A673 (cell line): ENCODE results near the gene TMEM240. TPM values are rescaled to one million over a fixed set of nuclear protein-coding genes. Genes with fewer than 3 reads are reported as not detected.
A peak's percentile ranks its signal among the peaks of the same experiment; 100 is the strongest.

Experiments
- BruUV-seq: library from RNA; stranded (reverse); fragments of 400-500 nt; replicated peaks from 2 replicates; lab custom pipeline; 2021; lab: Mats Ljungman, UMichigan
- CTCF ChIA-PET: fragments of 300-600 bp; sonication (Branson Sonifier 250); formaldehyde crosslinking; loops from one replicate; lab custom pipeline; 2022; ENCODE audit warnings: antibody characterized with exemption; lab: Charles Lee
- POLR2A ChIA-PET: fragments of 300-600 bp; sonication (Branson Sonifier 250); formaldehyde crosslinking; loops from one replicate; lab custom pipeline; 2022; ENCODE audit warnings: antibody characterized with exemption; ENCODE audit not compliant: low non-redundant PET; lab: Charles Lee
- DNase-seq: peaks from one replicate; pipeline ENCODE4 v3.0.0-alpha.2; 2015; ENCODE audit warnings: low spot score
- H3K27ac ChIP-seq: fragments of 200-600 bp; sonication (generic); 2 replicates; pipeline ENCODE4 v1.5.1; 2016; ENCODE audit warnings: mixed run types, low read depth, mild to moderate bottlenecking, mixed read lengths, antibody characterized with exemption, low read length; ENCODE audit not compliant: poor library complexity, severe bottlenecking
- H3K27me3 ChIP-seq: fragments of 200-600 bp; sonication (generic); replicated peaks from 2 replicates; pipeline ENCODE4 v1.6.1; 2017; ENCODE audit warnings: mixed run types, low read depth, mild to moderate bottlenecking, mixed read lengths, antibody characterized with exemption, low read length; ENCODE audit not compliant: insufficient read depth, poor library complexity
- H3K36me3 ChIP-seq: fragments of 200-600 bp; sonication (generic); 2 replicates; pipeline ENCODE4 v1.6.1; 2016; ENCODE audit warnings: mixed run types, mild to moderate bottlenecking, mixed read lengths, antibody characterized with exemption, low read length; ENCODE audit not compliant: insufficient read depth, poor library complexity, severe bottlenecking
- H3K4me1 ChIP-seq: fragments of 200-600 bp; sonication (generic); 2 replicates; pipeline ENCODE4 v1.6.1; 2017; ENCODE audit warnings: mixed run types, mild to moderate bottlenecking, mixed read lengths, antibody characterized with exemption, low read length; ENCODE audit not compliant: insufficient read depth, poor library complexity, severe bottlenecking
- H3K4me3 ChIP-seq: fragments of 200-600 bp; sonication (generic); 2 replicates; pipeline ENCODE4 v1.5.1; 2016; ENCODE audit warnings: low read depth, mixed run types, mild to moderate bottlenecking, mixed read lengths, low read length; ENCODE audit not compliant: poor library complexity, severe bottlenecking
- H3K9me3 ChIP-seq: fragments of 200-600 bp; sonication (generic); 2 replicates; pipeline ENCODE4 v1.6.1; 2016; ENCODE audit warnings: mixed run types, low read depth, mild to moderate bottlenecking, mixed read lengths, antibody characterized with exemption, low read length; ENCODE audit not compliant: poor library complexity, severe bottlenecking
- CTCF ChIP-seq: fragments of 300-800, 200-600 bp; sonication (generic); conservative IDR thresholded peaks from 2 replicates; pipeline ENCODE4 v1.5.1; 2017; ENCODE audit warnings: low read depth, mild to moderate bottlenecking, antibody characterized with exemption, low read length, moderate library complexity, mixed read lengths
- EZH2 ChIP-seq: fragments of 200-600 bp; sonication (generic); IDR thresholded peaks from 2 replicates; pipeline ENCODE4 v1.6.1; 2017; ENCODE audit warnings: borderline replicate concordance, low read depth, mild to moderate bottlenecking, mixed read lengths, antibody characterized with exemption, low read length; ENCODE audit not compliant: poor library complexity, severe bottlenecking
- intact Hi-C: fragments of 100-400 bp; cut with micrococcal nuclease; formaldehyde crosslinking; loops from one replicate; pipeline ENCODE4 v1.10.0; 2022; ENCODE audit not compliant: unreplicated experiment
- total RNA-seq: library from RNA; stranded (reverse); gene quantifications from 2 replicates; pipeline ENCODE4 v1.2.3, GENCODE V29; 2021

Gene TMEM240
- total RNA-seq, 1 experiment from 2014 or later: 6.8 TPM

- H3K4me1 ChIP-seq: no peaks in the 10 kb centered on the region
- ChIA-PET CTCF (no interaction called here), POLR2A (interaction anchor here (0.6 kb wide), 1 partner anchor 143 kb away, joined by 3 read pairs; no protein-coding TSS in a partner anchor)
- intact Hi-C loops: no loop called here
- H3K27me3 ChIP-seq: no peaks in the 10 kb centered on the region
- no peak for DNase-seq
- peaks cover 21% of the 10 kb centered on the region for H3K36me3 ChIP-seq
- TF ChIP-seq EZH2 (no peak), CTCF (no peak)
- peak overlapping the region; percentile 59 for H3K4me3 ChIP-seq
- H3K9me3 ChIP-seq: no peaks in the 10 kb centered on the region
- H3K27ac ChIP-seq: peak overlapping the region; percentile 57
- no TSS peak for BruUV-seq
Observed at GRCh38 chr1:1538989-1539309, 1.5 kb downstream of the TMEM240 start.

- BruUV-seq: no TSS peak
- intact Hi-C loops: no loop called here
- Histone ChIP-seq H3K36me3 (peaks cover 16% of the 10 kb centered on the region), H3K4me1 (no peaks in the 10 kb centered on the region), H3K27me3 (no peaks in the 10 kb centered on the region), H3K27ac (no peak overlapping the region), H3K9me3 (no peaks in the 10 kb centered on the region), H3K4me3 (no peak overlapping the region)
- POLR2A ChIA-PET: no interaction called here
- no peak for TF ChIP-seq CTCF
- TF ChIP-seq EZH2: no peak
- no peak for DNase-seq
- CTCF ChIA-PET: no interaction called here
Observed at GRCh38 chr1:1538334-1538733, 2.1 kb downstream of the TMEM240 start.

GRCh38 chr1:1537626-1538250 is 2.7 kb downstream of the TMEM240 start:
- no peak for TF ChIP-seq CTCF
- no peak for TF ChIP-seq EZH2
- DNase-seq: no peak

More at GRCh38 chr1:1537626-1538250, 2.7 kb downstream of the TMEM240 start:
- ChIA-PET CTCF (no interaction called here), POLR2A (no interaction called here)
- no peaks in the 10 kb centered on the region for H3K27me3 ChIP-seq
- no peak overlapping the region for H3K27ac ChIP-seq
- intact Hi-C loops: no loop called here
- no TSS peak for BruUV-seq
- H3K9me3 ChIP-seq: no peaks in the 10 kb centered on the region
- H3K36me3 ChIP-seq: peaks cover 16% of the 10 kb centered on the region
- no peaks in the 10 kb centered on the region for H3K4me1 ChIP-seq
- H3K4me3 ChIP-seq: no peak overlapping the region
